Measurements from ENCODE around the gene DMRT3. TPM values are rescaled to one million over a fixed set of nuclear protein-coding genes. Genes with fewer than 3 reads are reported as not detected.

The DMRT3 gene
- total and polyA plus RNA-seq, 9 of the 15 experiments (the other 6 are each of a cell fraction or from before 2014, with no cell fraction given) = not detected

DNA sequence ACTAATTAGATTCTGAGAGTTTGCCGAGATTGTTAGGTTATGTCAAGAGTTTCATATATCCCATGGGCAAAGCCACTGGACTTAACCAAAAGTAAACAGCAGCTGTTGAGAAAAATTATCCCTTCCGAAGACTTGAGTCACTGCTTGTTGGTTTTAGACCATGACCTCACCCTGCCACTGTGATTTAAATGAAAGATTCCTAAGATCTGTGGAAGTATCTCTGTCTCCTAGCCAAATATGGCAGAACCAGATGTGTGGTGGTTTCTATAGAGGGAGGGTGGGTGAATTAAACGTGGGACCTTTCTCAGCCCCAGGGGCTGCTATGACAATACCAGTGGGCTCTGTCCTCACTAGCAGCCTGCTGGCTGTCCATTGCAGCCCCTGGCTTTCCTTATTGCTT lies 19.3 kb downstream of the DMRT3 start:
- POLR2A ChIA-PET = no interaction called here
- no peak overlapping the region for H2AFZ ChIP-seq (ENCODE audit: low read depth, low read length)
- H3K4me1 ChIP-seq (replicated peaks in 1 of 2; ENCODE audit: control insufficient read depth in 2 of 2, insufficient read depth in 2 of 2, low read length in 2 of 2) = no peaks in the 10 kb centered on the region
- no peaks in the 10 kb centered on the region for H3K27me3 ChIP-seq (ENCODE audit: control insufficient read depth in 2 of 2, insufficient read depth in 2 of 2, low read length in 2 of 2)
- H3K4me3 ChIP-seq = no peak overlapping the region
- in situ Hi-C loops (cut with MboI) = no loop called here
- intact Hi-C loops (cut with micrococcal nuclease) = no loop called here
- no peak for FAIRE-seq
- no peak for ATAC-seq
- no peaks in the 10 kb centered on the region for H3K36me3 ChIP-seq (ENCODE audit: control insufficient read depth, insufficient read depth, low read length)
- no peak overlapping the region for H3K4me2 ChIP-seq (ENCODE audit: insufficient read depth, low read length)
- H3K9me3 ChIP-seq (replicated peaks; ENCODE audit: control insufficient read depth, insufficient read depth, low read depth, low read length) = no peaks in the 10 kb centered on the region; the same call in 1 of the 2 replicates
- no peaks in the 10 kb centered on the region for H3K79me2 ChIP-seq (ENCODE audit: control insufficient read depth, insufficient read depth, low read length)
- H4K20me1 ChIP-seq (replicated peaks; ENCODE audit: control insufficient read depth, insufficient read depth, low read length) = no peaks in the 10 kb centered on the region
- WGBS (ENCODE audit: insufficient coverage, low coverage, missing lambda C conversion rate) = 0% methylated on average over 3 of the region's 3 CpGs
- H3K27ac ChIP-seq (ENCODE audit: extremely low read depth, low read depth, low read length) = no peak overlapping the region
- CTCF ChIA-PET (ENCODE audit: low intra/inter-chr PET ratio) = no interaction called here
- no peak for DNase-seq (ENCODE audit: extremely low read depth in 1 of 4, low spot score in 3 of 4)
- TF ChIP-seq ZNF586 (CRISPR knock-in tag; conservative IDR thresholded peaks at IDR 0.05) (no peak), ZNF644 (tag; IDR thresholded peaks at IDR 0.05; ENCODE audit: low read depth) (no peak), ZNF143 (CRISPR knock-in tag; IDR thresholded peaks at IDR 0.05) (no peak), ZC3H11A (IDR thresholded peaks at IDR 0.05; ENCODE audit: low read depth, low read length) (no peak), MCM7 (IDR thresholded peaks at IDR 0.05) (no peak), CCNT2 (IDR thresholded peaks at IDR 0.05; ENCODE audit: borderline replicate concordance, extremely low read depth, insufficient read length, low read depth, low read length) (no peak), MNT (conservative IDR thresholded peaks at IDR 0.05) (no peak), TRIM25 (IDR thresholded peaks at IDR 0.05; ENCODE audit: borderline replicate concordance) (no peak), TRIM24 (IDR thresholded peaks at IDR 0.05) (no peak), FOXP1 (CRISPR knock-in tag; IDR thresholded peaks at IDR 0.05) (no peak), FOSL1 (tag; conservative IDR thresholded peaks at IDR 0.05) (no peak), LEF1 (IDR thresholded peaks at IDR 0.05) (no peak), MECOM (CRISPR knock-in tag; IDR thresholded peaks at IDR 0.05) (no peak), KLF1 (tag; IDR thresholded peaks at IDR 0.05) (no peak), TEAD4 (IDR thresholded peaks at IDR 0.05; ENCODE audit: low read length) (no peak), TEAD4 (CRISPR knock-in tag; IDR thresholded peaks at IDR 0.05; ENCODE audit: borderline replicate concordance) (no peak)
- no TSS peak for BruUV-seq (replicated peaks)
- H3K9ac ChIP-seq (ENCODE audit: insufficient read depth in 1 of 2, low read depth in 2 of 2, low read length in 2 of 2) = no peak overlapping the region
- H3K9me1 ChIP-seq (ENCODE audit: control insufficient read depth, insufficient read depth, low read length) = no peaks in the 10 kb centered on the region

Data from K562 (cell line).